ENCODE data around the gene CFAP90.

DNA sequence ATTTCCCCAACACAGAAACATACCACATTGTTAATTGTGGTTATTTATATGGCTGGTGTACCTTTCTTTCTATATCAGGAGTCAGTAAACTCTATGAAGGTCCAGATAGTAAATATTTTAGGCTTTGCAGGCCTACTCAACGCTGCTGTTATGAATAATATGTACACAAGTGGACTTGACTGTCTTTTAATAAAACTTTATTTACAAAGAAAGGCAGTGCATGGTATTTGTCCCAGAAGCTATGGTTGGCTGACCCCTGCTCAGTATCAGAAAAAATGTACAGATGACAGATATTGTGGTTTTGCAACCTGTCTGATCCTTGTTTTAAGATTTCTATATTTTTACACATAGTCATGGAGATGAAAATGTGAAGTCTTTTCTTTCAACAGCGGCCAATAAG, 23.7 kb upstream of the CFAP90 start:
- TF ChIP-seq, protein P1, sequence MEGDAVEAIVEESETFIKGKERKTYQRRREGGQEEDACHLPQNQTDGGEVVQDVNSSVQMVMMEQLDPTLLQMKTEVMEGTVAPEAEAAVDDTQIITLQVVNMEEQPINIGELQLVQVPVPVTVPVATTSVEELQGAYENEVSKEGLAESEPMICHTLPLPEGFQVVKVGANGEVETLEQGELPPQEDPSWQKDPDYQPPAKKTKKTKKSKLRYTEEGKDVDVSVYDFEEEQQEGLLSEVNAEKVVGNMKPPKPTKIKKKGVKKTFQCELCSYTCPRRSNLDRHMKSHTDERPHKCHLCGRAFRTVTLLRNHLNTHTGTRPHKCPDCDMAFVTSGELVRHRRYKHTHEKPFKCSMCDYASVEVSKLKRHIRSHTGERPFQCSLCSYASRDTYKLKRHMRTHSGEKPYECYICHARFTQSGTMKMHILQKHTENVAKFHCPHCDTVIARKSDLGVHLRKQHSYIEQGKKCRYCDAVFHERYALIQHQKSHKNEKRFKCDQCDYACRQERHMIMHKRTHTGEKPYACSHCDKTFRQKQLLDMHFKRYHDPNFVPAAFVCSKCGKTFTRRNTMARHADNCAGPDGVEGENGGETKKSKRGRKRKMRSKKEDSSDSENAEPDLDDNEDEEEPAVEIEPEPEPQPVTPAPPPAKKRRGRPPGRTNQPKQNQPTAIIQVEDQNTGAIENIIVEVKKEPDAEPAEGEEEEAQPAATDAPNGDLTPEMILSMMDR (IDR thresholded peaks at IDR 0.05): no peak
- TF ChIP-seq POLR2A (IDR thresholded peaks at IDR 0.05) (no peak), EP300 (IDR thresholded peaks at IDR 0.05) (no peak)

Data from sigmoid colon (tissue), 4 donors.